Activated T-helper 9 cell treated with anti-CD3 and anti-CD28 coated beads, Interleukin-2, amount 50 U/mL, for 16 hours (primary cell): Measurements from ENCODE around the gene INTU.
"Not testable (repeated sequence)": the region's sequence is repeated elsewhere in the genome, so short reads cannot be mapped to it uniquely, and the experiment has no call there.

Experiments
- DNase-seq: peaks from one replicate; pipeline ENCODE4 v3.0.0-alpha.2; 2020; ENCODE audit warnings: low read depth

INTU gene

GRCh38 chr4:127632420-127633403 lies at the start of gene INTU:
INTU (plus strand) TSS chr4:127632957; CDS start chr4:127633035, 78 bp downstream.
- DNase-seq: no peak

DNA sequence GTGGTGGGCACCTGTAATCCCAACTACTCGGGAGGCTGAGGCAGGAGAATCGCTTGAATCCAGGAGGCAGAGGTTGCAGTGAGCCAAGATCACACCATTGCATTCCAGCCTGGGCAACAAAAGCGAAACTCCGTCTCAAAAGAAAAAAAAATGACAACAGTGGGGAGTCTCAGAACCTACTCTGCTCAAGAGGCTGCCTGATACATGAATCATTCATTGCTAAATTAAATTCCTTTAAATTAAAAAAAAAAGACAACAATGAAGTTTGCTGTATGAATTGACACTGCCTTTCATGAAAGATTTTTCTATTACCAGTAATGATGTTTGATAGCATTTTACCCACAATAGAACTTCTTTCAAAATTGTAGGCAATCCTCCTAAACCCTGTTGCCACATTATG lies 46.3 kb upstream of the INTU start:
- not testable (repeated sequence) for DNase-seq

GRCh38 chr4:127586922-127587571 lies 45.7 kb upstream of the INTU start:
- no peak for DNase-seq

DNA sequence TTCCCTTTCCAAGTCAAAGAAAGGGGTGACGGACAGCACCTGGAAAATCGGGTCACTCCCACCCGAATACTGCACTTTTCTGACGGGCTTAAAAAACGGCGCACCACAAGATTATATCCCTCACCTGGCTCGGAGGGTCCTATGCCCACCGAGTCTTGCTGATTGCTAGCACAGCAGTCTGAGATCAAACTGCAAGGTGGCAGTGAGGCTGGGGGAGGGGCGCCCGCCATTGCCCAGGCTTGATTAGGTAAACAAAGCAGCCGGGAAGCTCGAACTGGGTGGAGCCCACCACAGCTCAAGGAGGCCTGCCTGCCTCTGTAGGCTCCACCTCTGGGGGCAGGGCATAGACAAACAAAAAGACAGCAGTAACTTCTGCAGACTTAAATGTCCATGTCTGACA lies 43.6 kb upstream of the INTU start:
- not testable (repeated sequence) for DNase-seq

- DNase-seq: no peak
Observed at GRCh38 chr4:127598656-127599055, 34.1 kb upstream of the INTU start.

DNA sequence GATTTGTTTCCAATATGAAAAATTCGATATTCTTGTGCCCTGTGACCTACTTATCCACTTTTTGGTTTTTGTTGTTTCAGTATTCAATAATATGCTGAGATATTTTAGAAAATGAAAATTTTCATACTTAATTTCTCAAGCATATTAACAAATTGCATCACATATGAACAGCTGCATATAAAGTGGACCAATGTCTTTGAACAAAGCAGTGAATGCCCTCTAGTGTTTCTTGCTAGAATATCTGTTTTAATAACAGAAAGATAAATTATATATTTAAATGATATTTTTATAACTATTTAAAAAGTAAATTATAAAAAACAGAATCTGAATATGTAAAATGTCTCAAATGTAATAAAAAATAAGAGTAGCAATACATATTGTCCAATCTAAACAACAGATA lies 31.7 kb upstream of the INTU start:
- DNase-seq: no peak

- no peak for DNase-seq
Observed at GRCh38 chr4:127604949-127605709, 27.6 kb upstream of the INTU start.

DNA sequence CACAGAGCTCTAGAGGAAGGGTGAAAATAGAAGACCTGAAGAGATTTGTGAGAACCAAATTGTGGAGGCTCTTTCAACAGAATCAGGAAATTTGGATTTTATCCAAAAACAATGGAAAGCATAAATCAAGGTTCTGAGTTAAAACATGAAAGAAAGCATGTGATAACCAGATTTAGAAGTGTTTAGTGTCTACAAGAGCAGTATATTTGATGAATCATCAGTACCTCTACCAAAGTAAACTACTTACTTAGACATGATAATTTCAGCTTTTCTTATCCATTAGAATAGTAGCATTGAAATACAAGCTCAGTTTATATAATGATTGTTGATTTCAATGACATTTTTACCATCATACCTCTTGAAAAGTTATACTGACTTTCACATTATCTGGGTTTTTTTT lies 25.9 kb upstream of the INTU start:
- DNase-seq: no peak

DNA sequence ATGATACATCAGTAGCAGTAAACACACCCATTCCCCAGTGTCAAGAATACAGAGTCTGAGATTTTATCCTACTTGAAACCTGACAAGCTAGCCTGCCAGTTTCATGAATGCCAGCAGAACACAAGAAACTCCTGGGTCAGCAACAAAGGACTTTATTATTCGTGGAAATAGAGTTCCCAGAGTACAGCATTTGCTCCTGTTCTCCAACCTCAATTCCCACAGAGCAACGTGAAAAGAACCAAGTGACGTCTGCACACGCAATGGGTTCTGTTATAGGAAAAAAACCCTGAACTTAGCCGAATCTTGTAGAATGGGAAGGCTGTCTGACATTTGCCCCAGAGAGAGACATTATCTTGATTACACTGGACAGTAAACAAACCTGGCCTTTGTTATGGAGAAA lies 23.3 kb upstream of the INTU start:
- no peak for DNase-seq

DNA sequence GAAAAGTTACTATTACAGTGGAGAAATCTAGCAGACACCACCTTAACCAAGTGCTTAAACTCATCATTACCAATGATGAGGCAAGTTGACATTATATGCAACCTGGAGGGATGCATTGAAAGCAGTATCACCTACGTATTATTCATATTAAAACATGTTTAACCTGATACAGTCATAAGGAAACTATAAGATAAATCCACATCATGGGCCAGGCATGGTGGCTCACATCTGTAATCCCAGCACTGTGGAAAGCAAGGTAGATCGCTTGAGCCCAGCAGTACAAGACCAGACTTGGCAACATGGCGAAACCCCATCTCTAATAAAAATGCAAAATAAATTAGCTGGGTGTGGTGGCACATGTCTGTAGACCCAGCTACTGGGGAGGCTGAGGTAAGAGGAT lies 22.3 kb upstream of the INTU start:
- no peak for DNase-seq

GRCh38 chr4:127616898-127617297 lies 15.9 kb upstream of the INTU start:
- no peak for DNase-seq

- no peak for DNase-seq
Observed at GRCh38 chr4:127618427-127618826, 14.3 kb upstream of the INTU start.

GRCh38 chr4:127622621-127622920 lies 10.2 kb upstream of the INTU start:
- no peak for DNase-seq

GRCh38 chr4:127622921-127623796 lies 9.6 kb upstream of the INTU start:
- no peak for DNase-seq

DNA sequence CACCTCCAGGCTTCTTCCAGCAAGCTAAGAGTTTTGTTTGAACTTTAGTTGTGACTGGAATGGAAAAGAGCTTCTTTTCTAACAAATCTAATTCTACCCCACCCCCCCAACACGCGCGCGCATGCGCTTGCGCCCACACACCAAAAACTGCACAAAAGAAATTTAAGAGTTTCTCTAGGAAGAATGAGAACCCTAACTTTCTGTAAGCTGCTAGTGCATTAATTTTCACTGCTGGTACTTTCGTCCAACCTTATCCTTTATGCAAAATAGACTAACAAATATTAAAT lies 9.0 kb upstream of the INTU start:
- no peak for DNase-seq

- DNase-seq: no peak
Observed at GRCh38 chr4:127624173-127624572, 8.6 kb upstream of the INTU start.

- DNase-seq: no peak
Observed at GRCh38 chr4:127629371-127629770, 3.4 kb upstream of the INTU start.

GRCh38 chr4:127630152-127630551 lies 2.6 kb upstream of the INTU start:
- DNase-seq: no peak

DNA sequence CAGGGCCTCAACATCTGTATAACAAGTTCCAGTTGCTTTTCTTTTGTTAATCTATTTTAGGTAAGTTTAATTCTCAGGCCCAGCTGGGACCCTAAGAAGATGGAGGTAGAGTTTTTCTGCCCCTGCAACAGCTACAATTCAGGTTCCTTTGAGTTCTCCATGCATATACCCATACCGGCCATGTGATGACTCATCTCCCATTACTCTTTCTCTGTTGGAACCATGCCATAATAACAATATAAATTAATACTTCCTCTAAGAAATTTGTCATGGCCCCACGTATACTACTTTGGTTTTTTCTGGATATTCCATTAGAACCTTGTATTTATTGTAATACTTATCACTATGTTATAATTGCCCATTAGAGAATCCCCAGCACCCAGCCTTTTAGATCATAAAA lies 1.3 kb upstream of the INTU start:
- no peak for DNase-seq

DNA sequence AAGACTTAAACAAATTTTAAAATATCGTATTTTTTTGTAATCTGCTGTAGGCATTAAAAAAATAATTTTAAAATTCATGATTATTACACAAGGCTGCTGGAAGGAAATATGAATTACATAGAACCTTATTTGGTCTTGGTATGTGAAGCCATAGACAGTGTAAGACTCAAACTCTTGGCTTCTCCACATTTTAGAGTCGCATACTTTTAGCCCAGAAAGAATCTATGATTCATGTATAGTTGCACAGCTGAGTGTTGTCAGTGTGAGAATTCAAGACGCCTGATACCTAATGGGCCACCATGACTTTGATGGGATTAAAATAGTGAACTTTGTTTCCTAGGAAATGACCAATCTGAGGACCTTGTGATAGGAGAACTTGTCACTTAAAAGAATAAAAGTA lies 1.4 kb downstream of the INTU start:
- DNase-seq: no peak

DNA sequence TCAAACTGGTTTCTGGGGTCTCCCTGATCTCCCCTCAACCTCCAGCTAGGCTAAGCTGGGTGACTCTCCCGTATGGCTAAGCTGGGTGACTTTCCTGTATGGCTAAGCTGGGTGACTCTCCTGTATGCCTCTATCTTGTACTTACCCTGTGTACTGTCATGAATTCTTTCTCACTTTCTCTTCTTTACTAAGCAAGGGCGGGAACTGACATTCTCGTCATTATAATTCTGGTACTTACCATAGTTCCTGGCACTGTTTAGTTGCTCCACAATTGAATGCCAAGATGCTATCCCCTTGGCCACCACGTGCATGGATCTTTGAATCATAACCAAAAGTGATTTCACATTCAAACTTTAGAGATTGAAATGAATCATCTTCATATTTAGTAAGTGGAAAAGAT lies 8.8 kb downstream of the INTU start:
- DNase-seq: no peak

DNA sequence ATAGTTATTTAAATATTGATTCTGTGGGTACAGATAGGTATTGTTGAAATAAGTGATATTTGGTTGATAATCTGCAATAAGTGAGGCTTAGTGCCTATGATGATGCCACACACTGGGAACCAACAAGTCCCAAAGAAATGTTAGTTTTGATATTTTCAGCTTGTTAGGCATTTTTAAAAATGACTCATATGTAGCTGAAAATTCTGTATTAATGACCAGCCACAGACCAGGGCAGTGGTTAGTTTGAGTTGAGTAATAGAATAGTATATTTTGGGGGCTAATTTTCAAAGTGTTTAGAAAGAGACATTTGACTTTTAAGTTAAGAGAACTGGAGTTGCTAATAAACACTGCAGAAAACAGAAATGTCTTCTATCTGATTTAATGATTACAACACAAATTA lies 9.4 kb downstream of the INTU start:
- no peak for DNase-seq
